GM21786 (cell line): ENCODE measurements around the gene KCNK2.
"Not testable (repeated sequence)": the region's sequence is repeated elsewhere in the genome, so short reads cannot be mapped to it uniquely, and the experiment has no call there.

Experiments used
- ATAC-seq: cut with Tn5 transposase; IDR thresholded peaks from one replicate; pipeline ENCODE4 v1.9.1; 2021; ENCODE audit not compliant: unreplicated experiment

KCNK2 gene

GRCh38 chr1:215147024-215147423, 64.5 kb downstream of the KCNK2 start:
- no peak for ATAC-seq

- no peak for ATAC-seq
Observed at GRCh38 chr1:215151841-215152549, 69.5 kb downstream of the KCNK2 start.

- ATAC-seq = no peak
Observed at GRCh38 chr1:215156232-215156631, 73.7 kb downstream of the KCNK2 start.

GRCh38 chr1:215160351-215160750, 77.8 kb downstream of the KCNK2 start:
- no peak for ATAC-seq

GRCh38 chr1:215163144-215163543, 80.6 kb downstream of the KCNK2 start:
- ATAC-seq = not testable (repeated sequence)

GRCh38 chr1:215166886-215167285, 84.3 kb downstream of the KCNK2 start:
- ATAC-seq = no peak

- no peak for ATAC-seq
Observed at GRCh38 chr1:215181518-215181917, 99.0 kb downstream of the KCNK2 start.

- no peak for ATAC-seq
Observed at GRCh38 chr1:215185067-215185620, 102.6 kb downstream of the KCNK2 start.

GRCh38 chr1:215188302-215188950, 105.9 kb downstream of the KCNK2 start:
- ATAC-seq = no peak

GRCh38 chr1:215192306-215192705, 109.8 kb downstream of the KCNK2 start:
- ATAC-seq = no peak

- no peak for ATAC-seq
Observed at GRCh38 chr1:215198021-215198420, 115.5 kb downstream of the KCNK2 start.

- no peak for ATAC-seq
Observed at GRCh38 chr1:215200121-215200520, 117.6 kb downstream of the KCNK2 start.

- ATAC-seq = no peak
Observed at GRCh38 chr1:215201283-215201682, 118.7 kb downstream of the KCNK2 start.

GRCh38 chr1:215202868-215203267, 120.3 kb downstream of the KCNK2 start:
- no peak for ATAC-seq

- ATAC-seq = no peak
Observed at GRCh38 chr1:215210167-215210566, 127.6 kb downstream of the KCNK2 start.

- no peak for ATAC-seq
Observed at GRCh38 chr1:215215846-215216245, 133.3 kb downstream of the KCNK2 start.

- ATAC-seq = no peak
Observed at GRCh38 chr1:215219372-215219771, 136.8 kb downstream of the KCNK2 start.

GRCh38 chr1:215220346-215220745, 137.8 kb downstream of the KCNK2 start:
- no peak for ATAC-seq

- ATAC-seq = no peak
Observed at GRCh38 chr1:215226757-215227156, 144.2 kb downstream of the KCNK2 start.

GRCh38 chr1:215228193-215228592, 145.7 kb downstream of the KCNK2 start:
- no peak for ATAC-seq

GRCh38 chr1:215241451-215241850, 158.9 kb downstream of the KCNK2 start:
- ATAC-seq = no peak

GRCh38 chr1:215243345-215244054, 161.0 kb downstream of the KCNK2 start:
- ATAC-seq = no peak
